SU-DHL-6 (cell line): ENCODE results near the gene RGPD8.

ENCODE experiments used
- H2AFZ ChIP-seq: fragments of 200-600 bp; sonication (generic); 2 replicates; pipeline ENCODE4 v1.6.1; 2014; ENCODE audit warnings: low read depth, mild to moderate bottlenecking, moderate library complexity, mixed read lengths, antibody characterized with exemption, low read length; ENCODE audit not compliant: severe bottlenecking
- H3F3A ChIP-seq: fragments of 200-600 bp; shearing (Covaris generic); 2 replicates; pipeline ENCODE4 v1.6.0; 2016; ENCODE audit warnings: antibody characterized with exemption, mild to moderate bottlenecking; ENCODE audit not compliant: insufficient read depth
- H3K27ac ChIP-seq: fragments of 200-600 bp; sonication (generic); 2 replicates; pipeline ENCODE4 v1.5.1; 2016; ENCODE audit warnings: low read depth, mild to moderate bottlenecking, low read length, moderate library complexity, mixed read lengths
- H3K27me3 ChIP-seq: fragments of 200-600 bp; sonication (generic), shearing (Covaris generic); 2 replicates; pipeline ENCODE4 v1.6.0; 2014; ENCODE audit warnings: mild to moderate bottlenecking, low read length
- H3K36me3 ChIP-seq: fragments of 200-600 bp; sonication (generic); 2 replicates; pipeline ENCODE4 v1.6.1; 2014; ENCODE audit warnings: mild to moderate bottlenecking, low read length, mixed read lengths
- H3K4me2 ChIP-seq: fragments of 300-600, 200-600 bp; shearing (Covaris generic), sonication (generic); 2 replicates; pipeline ENCODE4 v1.6.0; 2014; ENCODE audit warnings: low read length, low read depth, mild to moderate bottlenecking; ENCODE audit not compliant: poor library complexity, severe bottlenecking
- H3K4me3 ChIP-seq: fragments of 200-600 bp; sonication (generic); 2 replicates; pipeline ENCODE4 v1.5.1; 2014; ENCODE audit warnings: antibody characterized with exemption, low read length, mild to moderate bottlenecking, mixed read lengths; ENCODE audit not compliant: insufficient read depth, poor library complexity, severe bottlenecking
- H3K79me2 ChIP-seq: fragments of 200-600 bp; sonication (generic); 2 replicates; pipeline ENCODE4 v1.6.1; 2014; ENCODE audit warnings: mild to moderate bottlenecking, low read length, moderate library complexity; ENCODE audit not compliant: insufficient read depth
- H3K9ac ChIP-seq: fragments of 200-600 bp; sonication (generic); 2 replicates; pipeline ENCODE4 v1.7.0; 2014; ENCODE audit warnings: mild to moderate bottlenecking, low read length
- H3K9me2 ChIP-seq: fragments of 200-600 bp; sonication (generic); replicated peaks from 2 replicates; pipeline ENCODE4 v1.6.1; 2014; ENCODE audit warnings: low read length; ENCODE audit not compliant: insufficient read depth
- H3K9me3 ChIP-seq: fragments of 200-600 bp; sonication (generic); 2 replicates; pipeline ENCODE4 v1.6.1; 2014; ENCODE audit warnings: low read length, mixed read lengths; ENCODE audit not compliant: insufficient read depth
- H4K20me1 ChIP-seq: fragments of 200-600 bp; sonication (generic); 2 replicates; pipeline ENCODE4 v1.6.1; 2014; ENCODE audit warnings: low read depth, mild to moderate bottlenecking, antibody characterized with exemption, low read length, moderate library complexity, mixed read lengths
- CTCF ChIP-seq: fragments of 200-600 bp; sonication (generic); IDR thresholded peaks from one replicate; pipeline ENCODE4 v1.5.1; 2017; ENCODE audit warnings: antibody characterized with exemption, mild to moderate bottlenecking, low read length, moderate library complexity; ENCODE audit not compliant: insufficient read depth, poor library complexity, severe bottlenecking
- EZH2phosphoT487 ChIP-seq: fragments of 200-600 bp; sonication (generic), shearing (Covaris generic); conservative IDR thresholded peaks from 2 replicates; pipeline ENCODE4 v1.6.1; 2018; ENCODE audit warnings: mild to moderate bottlenecking, antibody characterized with exemption, low read length, moderate library complexity, mixed read lengths

Gene RGPD8

GRCh38 chr2:112340475-112341267 lies 92.8 kb downstream of the RGPD8 start:
- no peaks in the 10 kb centered on the region for H3K9me2 ChIP-seq
- H3K4me2 ChIP-seq = no peak overlapping the region
- H3K4me3 ChIP-seq = no peak overlapping the region
- H3K27ac ChIP-seq = no peak overlapping the region
- no peaks in the 10 kb centered on the region for H3K79me2 ChIP-seq
- H3F3A ChIP-seq = no peaks in the 10 kb centered on the region
- no peaks in the 10 kb centered on the region for H3K27me3 ChIP-seq
- H4K20me1 ChIP-seq = no peaks in the 10 kb centered on the region
- no peaks in the 10 kb centered on the region for H3K36me3 ChIP-seq
- H3K9ac ChIP-seq = no peak overlapping the region
- no peak overlapping the region for H2AFZ ChIP-seq
- TF ChIP-seq CTCF = no peak
- no peak for TF ChIP-seq EZH2phosphoT487
- no peaks in the 10 kb centered on the region for H3K9me3 ChIP-seq

GRCh38 chr2:112339986-112340385 lies 93.5 kb downstream of the RGPD8 start:
- Histone ChIP-seq H3K36me3 (no peaks in the 10 kb centered on the region), H3K9ac (no peak overlapping the region), H3K79me2 (no peaks in the 10 kb centered on the region), H2AFZ (no peak overlapping the region), H3F3A (no peaks in the 10 kb centered on the region), H3K4me2 (no peak overlapping the region), H3K27me3 (no peaks in the 10 kb centered on the region), H4K20me1 (no peaks in the 10 kb centered on the region), H3K9me3 (no peaks in the 10 kb centered on the region), H3K4me3 (no peak overlapping the region), H3K27ac (no peak overlapping the region), H3K9me2 (no peaks in the 10 kb centered on the region)
- TF ChIP-seq CTCF = no peak
- TF ChIP-seq EZH2phosphoT487 = no peak

GRCh38 chr2:112335600-112335999 lies 97.8 kb downstream of the RGPD8 start:
- no peak overlapping the region for H3K4me2 ChIP-seq
- H3K4me3 ChIP-seq = no peak overlapping the region
- H3K79me2 ChIP-seq = no peaks in the 10 kb centered on the region
- H3K27ac ChIP-seq = no peak overlapping the region
- no peaks in the 10 kb centered on the region for H3K9me3 ChIP-seq
- H3K36me3 ChIP-seq = no peaks in the 10 kb centered on the region
- no peak for TF ChIP-seq CTCF
- no peak for TF ChIP-seq EZH2phosphoT487
- no peaks in the 10 kb centered on the region for H3K27me3 ChIP-seq
- no peaks in the 10 kb centered on the region for H3F3A ChIP-seq
- H4K20me1 ChIP-seq = no peaks in the 10 kb centered on the region
- H2AFZ ChIP-seq = no peak overlapping the region
- H3K9me2 ChIP-seq = no peaks in the 10 kb centered on the region
- no peak overlapping the region for H3K9ac ChIP-seq
